GM19324 (cell line): ENCODE data around the gene PSMB10.
A peak's percentile ranks its signal among the peaks of the same experiment; 100 is the strongest.

Experiments used
- ATAC-seq: cut with Tn5 transposase; IDR thresholded peaks from one replicate; pipeline ENCODE4 v1.9.1; 2021; ENCODE audit warnings: mild to moderate bottlenecking, moderate library complexity; ENCODE audit not compliant: unreplicated experiment, low FRiP score

Gene PSMB10

DNA sequence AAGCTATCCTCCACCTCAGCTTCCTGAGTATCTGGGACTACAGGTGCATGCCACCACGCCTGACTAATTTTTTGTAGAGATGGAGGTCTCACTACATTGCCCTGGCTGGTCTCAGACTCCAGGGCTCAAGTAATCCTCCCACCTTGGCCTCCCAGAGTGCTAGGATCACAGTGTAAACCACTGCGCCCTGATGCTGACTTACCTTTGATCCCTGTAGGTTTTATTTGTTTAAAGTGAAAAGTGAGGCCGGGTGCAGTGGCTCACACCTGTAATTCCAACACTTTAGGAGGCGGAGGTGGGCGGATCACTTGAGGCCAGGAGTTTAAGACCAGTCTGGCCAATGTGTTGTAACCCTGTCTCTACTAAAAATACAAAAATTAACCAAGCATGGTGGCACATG lies 34.9 kb downstream of the PSMB10 start:
- no peak for ATAC-seq

DNA sequence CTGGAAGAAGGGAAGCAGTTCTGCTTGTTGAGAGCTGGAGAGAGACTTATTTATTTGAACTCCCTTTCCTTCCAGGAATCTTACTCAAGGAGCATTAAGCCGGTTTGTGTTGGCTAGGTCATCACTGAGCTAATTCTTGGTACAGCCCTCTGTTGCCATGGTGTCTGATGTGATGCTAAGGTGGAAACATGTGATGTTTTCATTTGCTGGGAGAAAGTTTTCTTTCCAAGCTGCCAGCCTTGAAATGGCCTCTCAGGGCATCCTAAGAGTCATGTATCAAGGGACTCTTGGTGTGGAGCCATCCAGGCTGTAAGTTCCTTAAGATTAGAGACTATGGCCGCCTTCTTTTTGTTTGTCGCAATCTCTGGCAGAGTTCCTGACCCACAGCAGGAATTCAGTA lies 39.4 kb downstream of the PSMB10 start:
- no peak for ATAC-seq

DNA sequence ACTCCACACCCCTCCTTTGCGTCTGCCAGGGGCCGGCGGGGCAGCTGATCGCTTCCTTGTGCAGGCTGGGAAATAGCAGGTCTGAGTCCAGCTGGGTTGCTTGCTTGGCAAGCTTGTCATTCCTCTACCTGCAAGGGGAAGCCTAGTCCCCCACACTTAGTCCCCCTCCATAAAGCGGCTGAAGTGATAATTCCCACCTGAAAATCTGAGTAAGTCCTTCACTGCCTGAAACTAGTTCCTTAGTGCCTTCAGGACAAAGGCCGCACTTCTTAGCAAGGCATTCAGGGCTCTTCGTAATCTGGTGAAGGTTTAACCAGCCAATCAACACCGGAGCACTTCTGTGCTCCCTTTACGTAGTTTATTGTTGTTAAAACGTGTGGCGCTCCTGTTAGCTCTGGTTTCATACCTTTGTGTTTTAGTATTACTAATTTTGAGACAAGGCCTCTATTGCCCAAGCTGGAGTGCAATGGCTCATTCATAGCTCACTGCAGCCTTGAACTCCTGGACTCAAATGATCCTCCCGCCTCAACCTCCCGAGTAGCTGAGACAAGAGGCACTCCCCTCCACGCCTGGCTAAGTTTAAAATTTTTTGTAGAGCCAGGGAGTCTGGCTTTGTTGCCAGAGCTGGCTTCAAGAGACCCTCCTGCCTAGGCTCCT lies 42.8 kb downstream of the PSMB10 start:
- peak; percentile 1 for ATAC-seq

DNA sequence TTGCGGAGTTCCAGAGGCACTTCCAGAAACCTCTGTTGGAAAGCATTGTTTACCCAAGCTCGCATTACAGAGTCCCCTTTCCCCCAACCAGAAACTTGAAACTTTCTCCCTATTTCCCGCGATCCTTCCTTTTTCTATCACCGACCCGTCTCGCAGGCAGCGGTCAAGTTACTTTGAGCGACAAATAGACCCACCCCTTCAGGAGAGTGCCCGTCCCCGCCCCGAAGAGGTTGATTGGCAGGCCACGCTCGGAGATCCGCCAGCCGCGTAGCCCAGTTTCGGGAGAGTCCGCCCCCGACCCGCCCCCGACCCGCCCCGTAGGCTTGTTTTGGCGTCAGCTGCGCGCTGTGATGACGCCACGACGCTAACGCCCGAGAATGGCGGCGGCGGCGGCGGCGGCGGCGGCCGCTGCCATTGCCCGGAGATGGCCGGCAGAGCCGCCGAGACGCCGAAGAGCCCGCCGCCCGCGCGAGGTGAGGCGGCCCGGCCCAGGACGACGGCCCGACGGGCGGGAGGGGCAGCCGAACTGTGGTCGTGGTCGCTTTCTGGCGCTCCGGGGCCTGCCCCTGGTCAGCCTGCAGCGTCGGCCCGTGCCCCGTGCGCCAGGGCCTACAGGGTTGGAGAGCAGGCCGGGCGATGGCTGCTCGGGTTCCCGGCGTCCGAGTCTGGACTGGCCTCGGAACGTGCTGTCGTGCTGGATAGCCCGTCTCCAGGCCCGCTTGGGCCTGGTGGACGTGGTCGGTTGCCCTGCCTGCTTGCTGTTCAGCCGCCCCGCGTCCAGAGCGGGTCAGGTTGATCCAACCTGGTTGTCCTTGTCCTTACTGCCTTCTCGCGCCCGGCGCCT lies 43.5 kb downstream of the PSMB10 start, which contains the start of gene PSKH1:
Gene PSKH1 (plus strand): TSS at position 356 of the 844 bp plus-strand sequence. CDS start 15,496 bp downstream, outside the sequence.
- ATAC-seq = peak; percentile 88

DNA sequence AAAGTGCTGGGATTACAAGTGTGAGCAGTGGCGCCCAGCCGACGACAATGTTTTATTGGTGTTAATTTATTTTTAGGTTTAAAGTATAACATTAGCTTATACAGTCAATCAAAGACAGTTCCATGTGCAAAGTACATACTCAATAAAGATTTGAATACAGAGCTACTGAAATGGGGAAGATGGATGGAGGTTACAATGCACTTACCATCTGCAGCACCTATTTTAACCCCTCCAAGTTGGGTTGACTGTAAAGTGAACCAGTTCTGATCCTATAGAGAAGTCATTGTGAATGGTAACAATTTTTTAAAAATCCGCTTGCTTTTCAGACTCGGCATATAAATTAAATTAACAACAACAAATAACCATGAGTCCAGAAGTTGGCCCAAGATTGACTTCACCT lies 44.3 kb downstream of the PSMB10 start:
- ATAC-seq = no peak

DNA sequence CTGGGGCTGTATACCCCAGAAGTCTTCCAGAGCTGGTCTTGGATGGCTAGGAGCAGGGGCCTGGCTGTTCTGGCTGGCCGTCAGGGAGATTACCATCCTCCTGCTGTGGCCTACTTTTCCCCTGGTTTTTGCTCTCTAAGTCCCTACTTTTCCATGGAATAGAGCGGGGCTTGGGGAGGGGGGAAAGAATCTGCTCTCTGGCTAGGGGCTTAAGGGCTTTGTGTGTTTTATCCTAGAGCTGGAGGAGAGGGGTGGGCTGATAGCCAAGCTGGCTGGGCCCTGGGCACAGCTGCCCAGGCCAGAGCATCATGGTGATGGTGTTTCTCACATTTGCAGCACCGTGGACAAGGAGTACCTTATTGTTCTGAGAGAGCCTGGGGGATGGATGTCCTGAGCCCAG lies 48.3 kb downstream of the PSMB10 start:
- no peak for ATAC-seq

DNA sequence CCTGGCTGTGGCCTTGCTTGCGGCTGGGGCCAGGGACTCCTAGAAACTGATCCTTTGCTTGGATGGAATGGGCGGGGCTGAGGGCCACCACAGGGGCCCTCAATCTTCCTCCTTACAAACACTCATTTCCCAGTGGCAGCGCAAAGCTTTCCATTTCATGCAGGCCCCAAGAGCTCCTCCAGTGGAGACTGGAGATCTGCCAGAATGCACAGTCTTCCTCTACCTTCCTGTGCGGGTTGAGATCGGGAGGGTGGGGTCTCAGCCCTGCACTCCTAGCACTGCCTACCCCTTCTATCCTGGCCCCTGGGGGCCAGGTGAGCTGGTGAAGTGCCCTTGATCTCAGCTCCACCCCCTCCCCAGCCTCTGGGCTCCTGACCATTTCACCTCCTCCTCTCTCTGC lies 50.3 kb downstream of the PSMB10 start:
- no peak for ATAC-seq

DNA sequence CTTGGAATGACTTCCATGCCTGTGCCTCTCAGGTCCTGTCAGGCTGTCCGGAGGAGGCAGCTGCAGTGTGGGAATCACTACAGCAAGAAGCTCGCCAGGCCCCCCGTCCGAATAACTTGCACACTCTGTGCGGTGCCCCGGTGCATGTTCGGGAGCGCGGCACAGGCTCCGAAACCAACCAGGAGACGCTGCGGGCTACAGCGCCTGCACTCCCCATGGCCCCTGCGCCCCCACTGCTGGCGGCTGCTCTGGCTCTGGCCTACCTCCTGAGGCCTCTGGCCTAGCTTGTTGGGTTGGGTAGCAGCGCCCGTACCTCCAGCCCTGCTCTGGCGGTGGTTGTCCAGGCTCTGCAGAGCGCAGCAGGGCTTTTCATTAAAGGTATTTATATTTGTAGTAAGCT lies 50.7 kb downstream of the PSMB10 start:
- no peak for ATAC-seq

DNA sequence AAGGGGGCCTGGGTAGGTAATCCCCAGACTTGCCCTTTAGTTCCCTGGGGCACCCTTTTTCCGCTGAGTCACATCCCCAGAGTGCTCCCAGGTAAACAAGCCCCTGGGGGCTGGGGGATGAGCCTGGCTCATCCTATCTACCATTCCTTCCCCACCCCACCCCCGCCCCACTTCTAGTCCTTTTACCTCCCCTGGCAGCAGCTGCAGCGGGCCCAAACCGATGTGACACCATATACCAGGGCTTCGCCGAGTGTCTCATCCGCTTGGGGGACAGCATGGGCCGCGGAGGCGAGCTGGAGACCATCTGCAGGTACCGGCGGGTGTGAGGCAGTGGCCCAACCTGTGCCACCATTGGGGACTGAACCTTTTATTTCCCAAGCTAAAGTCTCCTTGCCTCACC lies 51.1 kb downstream of the PSMB10 start:
- no peak for ATAC-seq

DNA sequence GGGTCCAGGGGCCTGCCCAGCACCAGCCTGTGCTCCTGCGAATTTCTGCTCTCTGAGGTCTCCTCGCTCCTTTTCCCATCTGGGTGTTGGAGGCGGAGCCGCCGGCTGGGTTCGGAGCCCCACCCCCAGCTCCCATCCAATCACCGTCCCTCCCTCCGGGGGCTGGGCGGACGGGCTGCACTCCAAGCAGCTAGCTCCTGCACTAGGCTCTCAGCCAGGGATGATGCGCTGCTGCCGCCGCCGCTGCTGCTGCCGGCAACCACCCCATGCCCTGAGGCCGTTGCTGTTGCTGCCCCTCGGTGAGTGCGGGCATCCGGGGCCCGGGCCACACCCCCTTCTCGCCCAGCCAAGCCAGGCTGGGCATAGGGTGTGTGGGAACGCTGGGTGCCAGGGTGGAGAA lies 52.0 kb downstream of the PSMB10 start, which contains the start of gene NRN1L:
Gene NRN1L (plus strand): TSS at position 202 of the 400 bp plus-strand sequence. CDS start 19 bp downstream, at position 221.
- ATAC-seq = no peak
